Measurements from ENCODE around the gene NECTIN2.

DNA sequence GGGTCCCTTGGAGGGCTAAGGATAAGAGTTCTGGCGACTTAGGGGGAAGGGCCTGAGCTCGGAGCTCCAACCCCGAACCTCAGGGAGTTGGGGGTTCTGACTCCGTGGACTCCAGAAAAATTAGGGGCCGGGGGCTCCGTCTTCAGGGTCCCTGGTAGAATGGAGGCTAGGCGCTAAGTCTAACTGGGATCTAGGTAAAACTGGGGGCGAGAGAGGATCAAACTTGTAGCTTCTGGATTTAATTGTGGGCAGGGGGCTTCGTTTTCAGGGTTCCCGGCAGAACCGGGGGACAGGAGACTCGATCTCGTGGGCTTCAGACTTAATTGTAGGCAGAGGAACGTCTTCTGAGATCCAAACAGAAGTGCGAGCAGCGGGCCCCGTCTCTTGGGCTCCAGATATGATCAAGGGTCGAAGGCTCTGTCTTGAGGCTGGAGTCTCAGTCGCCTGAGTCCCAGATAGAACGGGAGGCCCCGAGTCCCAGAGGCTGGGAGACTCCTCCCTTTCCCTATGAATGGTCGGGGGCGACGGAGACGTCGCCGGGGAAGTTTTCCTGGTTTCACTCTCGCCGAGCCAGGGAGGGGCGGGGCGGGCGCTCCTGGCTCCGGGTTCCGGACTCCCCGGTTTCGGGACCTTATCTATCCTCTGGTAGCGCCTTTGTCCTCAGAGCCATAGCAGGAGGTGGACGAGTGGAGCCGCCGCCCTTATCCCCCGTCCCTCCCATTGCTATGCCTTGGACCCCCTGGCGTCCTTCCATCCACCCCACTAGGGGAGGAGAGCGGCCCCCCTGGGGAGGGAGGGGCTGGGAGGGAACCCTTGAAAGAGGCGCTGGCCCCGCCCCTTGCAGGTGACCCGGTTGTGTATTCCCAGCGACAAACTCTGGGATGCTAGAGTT is 1.3 kb downstream of the NECTIN2 start:
- TF ChIP-seq, protein P1, sequence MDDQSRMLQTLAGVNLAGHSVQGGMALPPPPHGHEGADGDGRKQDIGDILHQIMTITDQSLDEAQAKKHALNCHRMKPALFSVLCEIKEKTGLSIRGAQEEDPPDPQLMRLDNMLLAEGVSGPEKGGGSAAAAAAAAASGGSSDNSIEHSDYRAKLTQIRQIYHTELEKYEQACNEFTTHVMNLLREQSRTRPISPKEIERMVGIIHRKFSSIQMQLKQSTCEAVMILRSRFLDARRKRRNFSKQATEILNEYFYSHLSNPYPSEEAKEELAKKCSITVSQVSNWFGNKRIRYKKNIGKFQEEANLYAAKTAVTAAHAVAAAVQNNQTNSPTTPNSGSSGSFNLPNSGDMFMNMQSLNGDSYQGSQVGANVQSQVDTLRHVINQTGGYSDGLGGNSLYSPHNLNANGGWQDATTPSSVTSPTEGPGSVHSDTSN (IDR thresholded peaks at IDR 0.05), result no peak
- TF ChIP-seq, protein P2, sequence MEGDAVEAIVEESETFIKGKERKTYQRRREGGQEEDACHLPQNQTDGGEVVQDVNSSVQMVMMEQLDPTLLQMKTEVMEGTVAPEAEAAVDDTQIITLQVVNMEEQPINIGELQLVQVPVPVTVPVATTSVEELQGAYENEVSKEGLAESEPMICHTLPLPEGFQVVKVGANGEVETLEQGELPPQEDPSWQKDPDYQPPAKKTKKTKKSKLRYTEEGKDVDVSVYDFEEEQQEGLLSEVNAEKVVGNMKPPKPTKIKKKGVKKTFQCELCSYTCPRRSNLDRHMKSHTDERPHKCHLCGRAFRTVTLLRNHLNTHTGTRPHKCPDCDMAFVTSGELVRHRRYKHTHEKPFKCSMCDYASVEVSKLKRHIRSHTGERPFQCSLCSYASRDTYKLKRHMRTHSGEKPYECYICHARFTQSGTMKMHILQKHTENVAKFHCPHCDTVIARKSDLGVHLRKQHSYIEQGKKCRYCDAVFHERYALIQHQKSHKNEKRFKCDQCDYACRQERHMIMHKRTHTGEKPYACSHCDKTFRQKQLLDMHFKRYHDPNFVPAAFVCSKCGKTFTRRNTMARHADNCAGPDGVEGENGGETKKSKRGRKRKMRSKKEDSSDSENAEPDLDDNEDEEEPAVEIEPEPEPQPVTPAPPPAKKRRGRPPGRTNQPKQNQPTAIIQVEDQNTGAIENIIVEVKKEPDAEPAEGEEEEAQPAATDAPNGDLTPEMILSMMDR (IDR thresholded peaks at IDR 0.05), result no peak
- no peak for TF ChIP-seq RAD21 (conservative IDR thresholded peaks at IDR 0.05 in 1 of 2, IDR thresholded peaks at IDR 0.05 in 1 of 2)
- TF ChIP-seq EP300 (IDR thresholded peaks at IDR 0.05), result no peak
- no peak for TF ChIP-seq HOXA7 (CRISPR knock-in tag; IDR thresholded peaks at IDR 0.05)
- TF ChIP-seq, protein P3, sequence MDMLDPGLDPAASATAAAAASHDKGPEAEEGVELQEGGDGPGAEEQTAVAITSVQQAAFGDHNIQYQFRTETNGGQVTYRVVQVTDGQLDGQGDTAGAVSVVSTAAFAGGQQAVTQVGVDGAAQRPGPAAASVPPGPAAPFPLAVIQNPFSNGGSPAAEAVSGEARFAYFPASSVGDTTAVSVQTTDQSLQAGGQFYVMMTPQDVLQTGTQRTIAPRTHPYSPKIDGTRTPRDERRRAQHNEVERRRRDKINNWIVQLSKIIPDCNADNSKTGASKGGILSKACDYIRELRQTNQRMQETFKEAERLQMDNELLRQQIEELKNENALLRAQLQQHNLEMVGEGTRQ (IDR thresholded peaks at IDR 0.05), result no peak
- TF ChIP-seq POLR2AphosphoS2 (conservative IDR thresholded peaks at IDR 0.05; ENCODE audit: low read length), result no peak
- no peak for TF ChIP-seq SREBF2 (IDR thresholded peaks at IDR 0.05)
- TF ChIP-seq, protein P4, sequence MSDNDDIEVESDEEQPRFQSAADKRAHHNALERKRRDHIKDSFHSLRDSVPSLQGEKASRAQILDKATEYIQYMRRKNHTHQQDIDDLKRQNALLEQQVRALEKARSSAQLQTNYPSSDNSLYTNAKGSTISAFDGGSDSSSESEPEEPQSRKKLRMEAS (IDR thresholded peaks at IDR 0.05), result no peak
